HepG2 (cell line): ENCODE results near the gene SCN7A.

Experiments used
- ARID4A ChIP-seq: sonication (generic); formaldehyde crosslinking; IDR thresholded peaks from 2 replicates; pipeline ENCODE4 v1.5.0; 2020; ENCODE audit warnings: mild to moderate bottlenecking, missing genetic modification reagents, borderline replicate concordance
- CHD4 ChIP-seq: fragments of 200-600 bp; sonication (generic); IDR thresholded peaks from 2 replicates; pipeline ENCODE4 v1.7.0; 2017; ENCODE audit warnings: mild to moderate bottlenecking, low read length, borderline replicate concordance
- HINFP ChIP-seq: sonication (generic); formaldehyde crosslinking; IDR thresholded peaks from 2 replicates; pipeline ENCODE4 v1.4.0; 2020; ENCODE audit warnings: low read depth, mild to moderate bottlenecking, missing genetic modification reagents
- POLR2A ChIP-seq, 2 experiments: IDR thresholded peaks; 2 replicates each; pipeline ENCODE4 v1.6.1; 2011; ENCODE audit warnings: low read depth in 2 of 2, low read length in 2 of 2, mild to moderate bottlenecking in 1 of 2, moderate library complexity in 1 of 2; ENCODE audit not compliant: insufficient read depth in 1 of 2
- PREB ChIP-seq: sonication (generic); formaldehyde crosslinking; IDR thresholded peaks from 2 replicates; pipeline ENCODE4 v1.4.0; 2020; ENCODE audit warnings: missing genetic modification reagents
- PTBP1 ChIP-seq: fragments of 200-400 bp; formaldehyde crosslinking; IDR thresholded peaks from 2 replicates; pipeline ENCODE4 v1.6.1; 2018; ENCODE audit warnings: low read length, low read depth; ENCODE audit not compliant: poor library complexity, severe bottlenecking
- SMAD3 ChIP-seq: sonication (generic); formaldehyde crosslinking; IDR thresholded peaks from 2 replicates; pipeline ENCODE4 v1.4.0; 2020; ENCODE audit warnings: missing genetic modification reagents
- ZNF274 ChIP-seq: sonication (generic); formaldehyde crosslinking; IDR thresholded peaks from 2 replicates; pipeline ENCODE4 v1.5.1; 2020; ENCODE audit warnings: mild to moderate bottlenecking, missing genetic modification reagents
- ZZZ3 ChIP-seq: sonication (generic); formaldehyde crosslinking; IDR thresholded peaks from 2 replicates; pipeline ENCODE4 v1.4.0; 2020; ENCODE audit warnings: missing genetic modification reagents, mild to moderate bottlenecking, borderline replicate concordance

- TF ChIP-seq ZNF274 (CRISPR knock-in tag) (no peak), CHD4 (no peak), PREB (CRISPR knock-in tag) (no peak), PTBP1 (no peak), POLR2A (IDR thresholded peaks at IDR 0.05; ENCODE audit: insufficient read depth in 1 of 2, low read depth in 2 of 2, low read length in 2 of 2) (no peak), SMAD3 (no peak), HINFP (no peak), ZZZ3 (no peak), ARID4A (CRISPR knock-in tag) (no peak)
These were observed 132.5 kb downstream of the SCN7A start for GRCh38 chr2:166361351-166362153.
